Ishikawa (cell line): ENCODE measurements around the gene ANKRD33B.

Source experiments
- CEBPB ChIP-seq: IDR thresholded peaks from 2 replicates; pipeline ENCODE4 v1.6.1; 2012
- CREB1 ChIP-seq: IDR thresholded peaks from 2 replicates; pipeline ENCODE4 v1.6.1; 2012; ENCODE audit warnings: low read depth
- EGR1 ChIP-seq: IDR thresholded peaks from 2 replicates; pipeline ENCODE4 v1.6.1; 2012
- EP300 ChIP-seq: IDR thresholded peaks from 2 replicates; pipeline ENCODE4 v1.6.1; 2012; ENCODE audit warnings: borderline replicate concordance
- FOXM1 ChIP-seq: IDR thresholded peaks from 2 replicates; pipeline ENCODE4 v1.6.1; 2012; ENCODE audit warnings: low read depth, borderline replicate concordance
- NFIC ChIP-seq: IDR thresholded peaks from 2 replicates; pipeline ENCODE4 v1.6.1; 2012
- RAD21 ChIP-seq: IDR thresholded peaks from 2 replicates; pipeline ENCODE4 v1.6.1; 2012; ENCODE audit warnings: low read depth
- TAF1 ChIP-seq: IDR thresholded peaks from 2 replicates; pipeline ENCODE4 v1.6.1; 2012; ENCODE audit warnings: low read depth, mild to moderate bottlenecking
- TCF12 ChIP-seq: IDR thresholded peaks from 2 replicates; pipeline ENCODE4 v1.6.1; 2012; ENCODE audit warnings: low read depth
- TEAD4 ChIP-seq: IDR thresholded peaks from 2 replicates; pipeline ENCODE4 v1.6.1; 2012
- YY1 ChIP-seq: IDR thresholded peaks from 2 replicates; pipeline ENCODE4 v1.6.1; 2012; ENCODE audit warnings: low read depth
- ZBTB7A ChIP-seq: IDR thresholded peaks from 2 replicates; pipeline ENCODE4 v1.6.1; 2012; ENCODE audit warnings: low read depth
- TF ChIP-seq, protein P1 (sequence below): IDR thresholded peaks from 2 replicates; pipeline ENCODE4 v1.6.1; 2012
- TF ChIP-seq, protein P2 (sequence below): IDR thresholded peaks from 2 replicates; pipeline ENCODE4 v1.6.1; 2012; ENCODE audit warnings: low read depth, mild to moderate bottlenecking
- TF ChIP-seq, protein P3 (sequence below): IDR thresholded peaks from 2 replicates; pipeline ENCODE4 v1.6.1; 2012

Gene ANKRD33B

DNA sequence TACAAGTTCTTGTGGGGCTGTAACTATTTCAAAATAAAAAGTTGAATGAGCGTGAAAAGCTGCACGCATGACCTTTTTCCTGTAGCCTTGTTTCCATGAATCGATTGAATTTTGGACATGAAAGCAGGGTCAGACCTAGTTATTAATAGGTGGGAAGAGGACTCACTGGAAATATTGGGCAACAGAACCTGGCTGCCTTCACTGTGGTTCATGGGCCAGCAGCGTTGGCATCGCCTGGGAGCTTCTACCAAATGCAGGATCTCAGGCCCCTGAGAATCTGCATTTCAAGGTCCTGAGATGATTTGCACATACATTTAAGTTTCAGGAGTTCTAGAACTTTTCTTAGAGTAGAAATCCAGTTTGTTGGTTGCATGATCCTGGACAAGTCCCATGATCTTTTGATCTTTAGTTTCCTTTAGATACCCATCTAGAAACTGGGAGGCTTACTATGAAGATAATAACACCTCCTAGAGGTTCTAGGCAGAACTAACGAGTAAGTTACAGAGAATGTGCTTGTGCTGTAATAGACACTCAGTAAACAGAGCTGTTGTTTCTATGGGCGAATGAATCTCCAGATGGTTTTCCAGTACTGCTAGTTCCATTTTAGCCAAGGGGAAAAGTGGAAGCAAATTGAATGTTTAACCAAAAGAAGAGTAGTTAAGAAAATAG, 12.4 kb downstream of the ANKRD33B start:
- 0 out of 2 replicates have a peak, but pooled peaks have one; percentile 28 for TF ChIP-seq RAD21
- no peak for TF ChIP-seq CEBPB

DNA sequence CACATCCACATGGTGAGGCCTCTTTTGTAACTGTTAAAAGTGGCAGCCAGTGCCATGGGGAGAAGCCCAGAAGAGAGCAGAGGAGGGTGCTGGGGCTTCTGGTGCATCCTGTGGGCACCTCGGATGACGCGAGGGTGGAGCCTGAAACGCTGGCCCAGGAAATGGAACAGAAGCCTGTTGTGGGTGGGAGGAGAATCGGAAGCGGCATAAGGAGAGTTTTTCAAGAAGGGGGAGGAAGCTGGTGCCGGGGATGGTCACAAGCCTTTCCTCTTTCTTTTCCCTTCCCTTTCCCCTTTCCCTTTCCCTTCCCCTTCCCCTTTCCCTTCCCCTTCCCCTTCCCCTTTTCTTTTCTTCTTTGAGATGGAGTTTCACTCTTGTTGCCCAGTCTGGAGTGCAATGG, 12.9 kb downstream of the ANKRD33B start:
- TF ChIP-seq, protein P1, sequence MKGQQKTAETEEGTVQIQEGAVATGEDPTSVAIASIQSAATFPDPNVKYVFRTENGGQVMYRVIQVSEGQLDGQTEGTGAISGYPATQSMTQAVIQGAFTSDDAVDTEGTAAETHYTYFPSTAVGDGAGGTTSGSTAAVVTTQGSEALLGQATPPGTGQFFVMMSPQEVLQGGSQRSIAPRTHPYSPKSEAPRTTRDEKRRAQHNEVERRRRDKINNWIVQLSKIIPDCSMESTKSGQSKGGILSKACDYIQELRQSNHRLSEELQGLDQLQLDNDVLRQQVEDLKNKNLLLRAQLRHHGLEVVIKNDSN = no peak

DNA sequence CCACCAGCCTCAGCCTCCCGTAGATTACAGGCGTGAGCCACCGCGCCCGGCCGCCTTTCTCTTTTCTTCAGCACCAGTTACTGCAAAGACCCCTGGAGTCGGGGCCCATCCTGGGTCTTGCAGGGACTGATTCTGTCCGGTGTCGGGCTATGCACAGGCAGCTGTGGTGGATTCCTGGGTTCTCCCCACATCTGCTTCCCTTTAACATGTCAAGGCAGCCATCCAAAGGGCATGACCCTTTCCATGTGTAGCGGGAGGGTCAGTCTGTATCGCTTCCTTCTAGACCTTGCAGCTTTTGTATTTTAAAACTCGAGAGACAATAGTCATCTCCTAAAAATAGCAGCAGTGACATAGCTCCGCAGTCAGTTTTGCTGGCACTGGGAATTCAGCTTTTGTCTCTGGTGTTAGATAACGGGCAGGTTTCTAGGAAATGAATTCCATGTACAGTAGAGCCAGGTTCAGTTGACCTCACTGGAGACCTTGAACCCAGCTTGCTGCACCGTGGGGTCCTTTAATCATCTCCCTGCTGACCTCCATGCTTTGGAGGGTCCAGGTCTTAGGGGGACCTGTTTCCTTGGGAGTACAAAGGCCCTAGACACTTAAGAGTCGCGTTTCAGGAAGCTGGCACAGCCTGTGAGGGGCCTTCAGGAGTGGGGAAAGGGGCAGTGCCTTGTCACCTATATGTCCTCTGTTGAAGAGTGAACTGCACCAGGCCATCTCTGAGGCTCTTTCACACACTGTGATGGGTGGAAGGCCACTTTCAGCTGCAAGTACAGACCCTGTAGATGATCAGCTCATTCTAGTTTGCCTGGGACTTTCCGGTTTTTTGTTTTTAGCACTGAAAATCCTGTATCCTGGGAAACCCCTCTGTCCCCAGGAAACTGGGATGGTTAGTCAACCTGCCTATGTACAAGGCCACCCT, 13.8 kb downstream of the ANKRD33B start:
- TF ChIP-seq CEBPB (no peak), NFIC (no peak), RAD21 (no peak), TEAD4 (no peak), CREB1 (no peak), TAF1 (no peak), YY1 (no peak), EP300 (no peak), TCF12 (no peak), ZBTB7A (no peak), FOXM1 (no peak), EGR1 (no peak)
- TF ChIP-seq, protein P2, sequence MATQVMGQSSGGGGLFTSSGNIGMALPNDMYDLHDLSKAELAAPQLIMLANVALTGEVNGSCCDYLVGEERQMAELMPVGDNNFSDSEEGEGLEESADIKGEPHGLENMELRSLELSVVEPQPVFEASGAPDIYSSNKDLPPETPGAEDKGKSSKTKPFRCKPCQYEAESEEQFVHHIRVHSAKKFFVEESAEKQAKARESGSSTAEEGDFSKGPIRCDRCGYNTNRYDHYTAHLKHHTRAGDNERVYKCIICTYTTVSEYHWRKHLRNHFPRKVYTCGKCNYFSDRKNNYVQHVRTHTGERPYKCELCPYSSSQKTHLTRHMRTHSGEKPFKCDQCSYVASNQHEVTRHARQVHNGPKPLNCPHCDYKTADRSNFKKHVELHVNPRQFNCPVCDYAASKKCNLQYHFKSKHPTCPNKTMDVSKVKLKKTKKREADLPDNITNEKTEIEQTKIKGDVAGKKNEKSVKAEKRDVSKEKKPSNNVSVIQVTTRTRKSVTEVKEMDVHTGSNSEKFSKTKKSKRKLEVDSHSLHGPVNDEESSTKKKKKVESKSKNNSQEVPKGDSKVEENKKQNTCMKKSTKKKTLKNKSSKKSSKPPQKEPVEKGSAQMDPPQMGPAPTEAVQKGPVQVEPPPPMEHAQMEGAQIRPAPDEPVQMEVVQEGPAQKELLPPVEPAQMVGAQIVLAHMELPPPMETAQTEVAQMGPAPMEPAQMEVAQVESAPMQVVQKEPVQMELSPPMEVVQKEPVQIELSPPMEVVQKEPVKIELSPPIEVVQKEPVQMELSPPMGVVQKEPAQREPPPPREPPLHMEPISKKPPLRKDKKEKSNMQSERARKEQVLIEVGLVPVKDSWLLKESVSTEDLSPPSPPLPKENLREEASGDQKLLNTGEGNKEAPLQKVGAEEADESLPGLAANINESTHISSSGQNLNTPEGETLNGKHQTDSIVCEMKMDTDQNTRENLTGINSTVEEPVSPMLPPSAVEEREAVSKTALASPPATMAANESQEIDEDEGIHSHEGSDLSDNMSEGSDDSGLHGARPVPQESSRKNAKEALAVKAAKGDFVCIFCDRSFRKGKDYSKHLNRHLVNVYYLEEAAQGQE = no peak
- TF ChIP-seq, protein P1 = no peak
- TF ChIP-seq, protein P3, sequence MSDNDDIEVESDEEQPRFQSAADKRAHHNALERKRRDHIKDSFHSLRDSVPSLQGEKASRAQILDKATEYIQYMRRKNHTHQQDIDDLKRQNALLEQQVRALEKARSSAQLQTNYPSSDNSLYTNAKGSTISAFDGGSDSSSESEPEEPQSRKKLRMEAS = no peak

DNA sequence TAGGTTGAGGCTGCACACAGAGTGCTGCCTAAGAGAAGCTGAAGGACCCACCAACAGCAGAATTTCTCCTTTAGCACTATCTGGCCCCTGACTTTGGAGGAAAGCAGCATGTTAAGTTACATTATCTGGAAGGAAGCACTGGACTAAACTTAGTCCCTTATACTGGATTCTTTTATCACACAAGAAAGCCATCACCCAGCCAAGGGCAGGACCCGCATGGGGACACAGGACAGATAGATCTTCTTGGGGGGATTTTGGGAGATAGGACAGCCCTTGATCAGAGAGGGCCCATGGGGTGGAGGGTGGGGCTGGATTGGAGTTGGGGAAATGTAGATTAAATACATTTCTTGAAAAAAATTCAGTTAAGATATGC, 14.4 kb downstream of the ANKRD33B start:
- TF ChIP-seq ZBTB7A (no peak), NFIC (no peak), TEAD4 (no peak), YY1 (no peak)
- TF ChIP-seq, protein P1 = no peak

DNA sequence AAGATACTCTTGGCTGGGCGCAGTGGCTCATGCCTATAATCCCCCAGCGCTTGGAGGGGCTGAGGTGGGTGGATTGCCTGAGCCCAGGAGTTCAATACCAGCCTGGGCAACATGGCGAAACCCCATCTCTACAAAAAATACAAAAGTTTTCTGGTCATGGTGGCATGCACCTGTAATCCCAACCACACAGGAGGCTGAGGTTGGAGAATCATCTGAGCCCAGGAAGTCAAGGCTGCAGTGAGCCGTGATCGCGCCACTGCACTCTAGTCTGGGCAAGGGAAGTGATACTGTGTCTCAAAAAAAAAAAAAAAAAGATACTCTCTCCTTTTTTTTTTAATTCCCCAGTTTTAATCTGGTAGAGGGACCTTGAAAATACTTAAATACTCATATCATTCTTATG, 15.0 kb downstream of the ANKRD33B start:
- TF ChIP-seq RAD21 (no peak), TEAD4 (no peak), EGR1 (no peak), TAF1 (no peak), CREB1 (no peak), NFIC (no peak), TCF12 (no peak), CEBPB (no peak), YY1 (no peak), EP300 (no peak)
- TF ChIP-seq, protein P3 = no peak
- TF ChIP-seq, protein P2 = no peak
